Fibroblast of lung (primary cell): Measurements from ENCODE around the gene CFAP90.

Experiments used
- EZH2 ChIP-seq: IDR thresholded peaks from 2 replicates; pipeline ENCODE4 v1.5.1; 2012; ENCODE audit warnings: low read length, control low read depth, mild to moderate bottlenecking; ENCODE audit errors: missing control alignments
- TF ChIP-seq, protein P1 (sequence below), 2 donors: IDR thresholded peaks in 1 of 2; conservative IDR thresholded peaks in 1 of 2; 1 replicate in 1 of 2; 2 replicates in 1 of 2; pipeline ENCODE4 v1.5.1; 2011 to 2012; ENCODE audit warnings: low read length in 2 of 2, control low read depth in 1 of 2, inconsistent platforms in 1 of 2, low read depth in 1 of 2, mild to moderate bottlenecking in 1 of 2

DNA sequence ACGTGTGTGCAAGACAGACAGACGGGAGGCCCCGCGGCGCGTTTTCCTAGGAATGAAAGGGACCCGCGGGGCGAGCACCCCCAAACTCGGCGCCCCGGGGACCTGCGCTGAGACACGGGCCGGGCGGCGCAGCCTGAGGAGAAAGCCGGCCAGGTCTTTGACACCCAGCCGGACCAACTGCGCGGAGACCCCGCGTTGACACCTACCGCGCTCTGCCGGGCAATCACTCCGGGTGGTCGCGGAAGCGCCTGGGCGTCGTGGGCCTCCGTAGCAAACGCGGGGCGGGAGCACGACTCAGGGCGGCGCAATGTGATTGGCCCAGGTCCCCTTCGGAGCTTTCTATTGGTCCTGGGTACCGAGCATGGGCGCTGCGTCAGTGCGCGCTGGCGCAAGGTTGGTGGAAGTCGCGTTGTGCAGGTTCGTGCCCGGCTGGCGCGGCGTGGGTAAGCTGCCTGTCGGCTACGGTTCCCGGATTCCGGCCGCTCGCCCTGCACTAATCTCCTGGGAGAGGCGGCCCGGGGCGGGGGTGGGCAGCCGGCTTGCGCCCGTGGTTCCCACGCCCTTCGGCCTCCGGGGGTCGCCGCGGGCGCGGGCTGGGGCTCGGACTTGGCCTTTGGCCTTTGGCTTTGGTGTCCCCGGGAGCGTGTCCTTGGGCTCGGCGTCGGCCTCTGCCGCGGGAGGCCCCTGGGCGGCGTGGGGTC lies 18.0 kb upstream of the CFAP90 start, which contains the start of the genes FASTKD3 and MTRR:
- TF ChIP-seq, protein P1, sequence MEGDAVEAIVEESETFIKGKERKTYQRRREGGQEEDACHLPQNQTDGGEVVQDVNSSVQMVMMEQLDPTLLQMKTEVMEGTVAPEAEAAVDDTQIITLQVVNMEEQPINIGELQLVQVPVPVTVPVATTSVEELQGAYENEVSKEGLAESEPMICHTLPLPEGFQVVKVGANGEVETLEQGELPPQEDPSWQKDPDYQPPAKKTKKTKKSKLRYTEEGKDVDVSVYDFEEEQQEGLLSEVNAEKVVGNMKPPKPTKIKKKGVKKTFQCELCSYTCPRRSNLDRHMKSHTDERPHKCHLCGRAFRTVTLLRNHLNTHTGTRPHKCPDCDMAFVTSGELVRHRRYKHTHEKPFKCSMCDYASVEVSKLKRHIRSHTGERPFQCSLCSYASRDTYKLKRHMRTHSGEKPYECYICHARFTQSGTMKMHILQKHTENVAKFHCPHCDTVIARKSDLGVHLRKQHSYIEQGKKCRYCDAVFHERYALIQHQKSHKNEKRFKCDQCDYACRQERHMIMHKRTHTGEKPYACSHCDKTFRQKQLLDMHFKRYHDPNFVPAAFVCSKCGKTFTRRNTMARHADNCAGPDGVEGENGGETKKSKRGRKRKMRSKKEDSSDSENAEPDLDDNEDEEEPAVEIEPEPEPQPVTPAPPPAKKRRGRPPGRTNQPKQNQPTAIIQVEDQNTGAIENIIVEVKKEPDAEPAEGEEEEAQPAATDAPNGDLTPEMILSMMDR (conservative IDR thresholded peaks at IDR 0.05 in 1 of 2, IDR thresholded peaks at IDR 0.05 in 1 of 2; ENCODE audit: low read depth in 1 of 2, low read length in 2 of 2), result no peak
- no peak for TF ChIP-seq EZH2
